ENCODE results near the gene TNFRSF21. TPM values are rescaled to one million over a fixed set of nuclear protein-coding genes. Genes with fewer than 3 reads are reported as not detected.
A peak's percentile ranks its signal among the peaks of the same experiment; 100 is the strongest.

The TNFRSF21 gene
- total RNA-seq: 10 to 100 TPM; 54.8 to 92.5 (median 75.4) TPM
- long read RNA-seq, donor 1, transcript TNFRSF21-201 (6 exons, 3,595 nt): major isoform, 74 of 99 reads
- long read RNA-seq, donor 1, partial matches to known transcripts: 17 of 99 reads
- long read RNA-seq, donor 1, other reads (novel, unspliced or antisense): 8 of 99 reads
- long read RNA-seq, donor 2, transcript TNFRSF21-201 (6 exons, 3,595 nt): major isoform, 10 of 15 reads
- long read RNA-seq, donor 2, partial matches to known transcripts: 3 of 15 reads
- long read RNA-seq, donor 2, other reads (novel, unspliced or antisense): 2 of 15 reads

- Histone ChIP-seq H3K9me3 (no peaks in the 10 kb centered on the region), H3K4me3 (peak within 1 kb of the TSS; percentile 39), H3K4me1 (ENCODE audit: low read depth) (peaks cover 12% of the 10 kb centered on the region), H3K36me3 (ENCODE audit: low read depth) (no peaks in the 10 kb centered on the region)
- TF ChIP-seq, protein P1, sequence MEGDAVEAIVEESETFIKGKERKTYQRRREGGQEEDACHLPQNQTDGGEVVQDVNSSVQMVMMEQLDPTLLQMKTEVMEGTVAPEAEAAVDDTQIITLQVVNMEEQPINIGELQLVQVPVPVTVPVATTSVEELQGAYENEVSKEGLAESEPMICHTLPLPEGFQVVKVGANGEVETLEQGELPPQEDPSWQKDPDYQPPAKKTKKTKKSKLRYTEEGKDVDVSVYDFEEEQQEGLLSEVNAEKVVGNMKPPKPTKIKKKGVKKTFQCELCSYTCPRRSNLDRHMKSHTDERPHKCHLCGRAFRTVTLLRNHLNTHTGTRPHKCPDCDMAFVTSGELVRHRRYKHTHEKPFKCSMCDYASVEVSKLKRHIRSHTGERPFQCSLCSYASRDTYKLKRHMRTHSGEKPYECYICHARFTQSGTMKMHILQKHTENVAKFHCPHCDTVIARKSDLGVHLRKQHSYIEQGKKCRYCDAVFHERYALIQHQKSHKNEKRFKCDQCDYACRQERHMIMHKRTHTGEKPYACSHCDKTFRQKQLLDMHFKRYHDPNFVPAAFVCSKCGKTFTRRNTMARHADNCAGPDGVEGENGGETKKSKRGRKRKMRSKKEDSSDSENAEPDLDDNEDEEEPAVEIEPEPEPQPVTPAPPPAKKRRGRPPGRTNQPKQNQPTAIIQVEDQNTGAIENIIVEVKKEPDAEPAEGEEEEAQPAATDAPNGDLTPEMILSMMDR (IDR thresholded peaks at IDR 0.05): peak; percentile 81
- intact Hi-C loops (cut with DNase I, micrococcal nuclease): loop anchor here (5.0 to 10.0 kb wide), 2 partner anchors 212 to 215 kb away; no protein-coding TSS in a partner anchor
- DNase-seq (peak; percentile 94 to 96 (median 95)), ATAC-seq (peak; percentile 97)
Measured at GRCh38 chr6:47309291-47310130, at the start of gene TNFRSF21. TNFRSF21 (minus strand) TSS chr6:47309905; CDS start chr6:47309511, 394 bp downstream.

- intact Hi-C loops (cut with DNase I, micrococcal nuclease): no loop called here
- TF ChIP-seq, protein P1 (IDR thresholded peaks at IDR 0.05): no peak
- Histone ChIP-seq H3K36me3 (ENCODE audit: low read depth) (no peaks in the 10 kb centered on the region), H3K9me3 (no peaks in the 10 kb centered on the region), H3K4me3 (no peak overlapping the region), H3K4me1 (ENCODE audit: low read depth) (no peaks in the 10 kb centered on the region)
- no peak for DNase-seq
- peak; percentile 15 for ATAC-seq
Measured at GRCh38 chr6:47358440-47359225, 48.9 kb upstream of the TNFRSF21 start.

- Histone ChIP-seq H3K9me3 (no peaks in the 10 kb centered on the region), H3K4me1 (ENCODE audit: low read depth) (no peaks in the 10 kb centered on the region), H3K36me3 (ENCODE audit: low read depth) (no peaks in the 10 kb centered on the region), H3K4me3 (no peak overlapping the region)
- TF ChIP-seq, protein P1 (IDR thresholded peaks at IDR 0.05): no peak
- DNase-seq (no peak), ATAC-seq (no peak)
- intact Hi-C loops (cut with DNase I, micrococcal nuclease): no loop called here
Measured at GRCh38 chr6:47357827-47358226, 48.1 kb upstream of the TNFRSF21 start.

DNA sequence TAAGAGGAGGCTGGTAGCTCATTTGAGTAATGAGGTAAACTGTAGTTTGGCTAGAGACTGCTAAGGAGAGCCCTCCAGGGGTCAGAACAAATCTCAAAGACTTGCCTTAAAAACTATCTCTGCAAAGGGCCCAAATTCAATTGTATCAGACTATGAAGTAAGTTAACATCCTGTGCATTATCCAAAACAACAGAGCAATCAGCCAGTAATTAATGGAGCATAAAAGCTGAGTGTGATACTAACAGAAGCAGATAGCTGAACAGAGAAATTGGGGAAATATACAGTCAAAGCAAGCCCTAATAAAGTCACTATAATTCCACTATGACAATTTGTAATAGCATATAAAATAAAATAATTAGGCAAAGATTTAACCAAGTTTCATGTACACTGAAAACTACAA is 45.8 kb upstream of the TNFRSF21 start:
- intact Hi-C loops (cut with DNase I, micrococcal nuclease): no loop called here
- ATAC-seq (no peak), DNase-seq (no peak)
- H3K9me3 ChIP-seq: no peaks in the 10 kb centered on the region
- no peaks in the 10 kb centered on the region for H3K4me1 ChIP-seq (ENCODE audit: low read depth)
- TF ChIP-seq, protein P1 (IDR thresholded peaks at IDR 0.05): no peak
- H3K4me3 ChIP-seq: no peak overlapping the region
- H3K36me3 ChIP-seq (ENCODE audit: low read depth): no peaks in the 10 kb centered on the region

DNA sequence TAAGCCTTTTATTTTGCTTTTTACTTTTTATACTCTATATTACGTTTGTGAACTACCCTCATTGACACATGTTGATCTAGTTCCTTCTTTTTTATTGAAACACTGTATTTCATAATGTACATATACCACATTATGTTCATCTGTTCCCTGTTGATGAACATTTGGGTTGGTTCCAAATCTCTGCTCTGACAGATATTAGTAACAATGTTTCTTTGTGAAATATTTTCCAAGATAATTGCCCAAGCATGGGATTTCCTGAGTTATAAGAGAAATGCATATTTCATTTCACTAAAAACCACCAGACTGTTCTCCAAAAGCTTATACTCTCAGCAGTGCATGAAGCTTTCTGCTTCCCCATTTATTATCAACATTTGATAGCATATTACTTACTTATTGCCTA is 44.2 kb upstream of the TNFRSF21 start:
- Histone ChIP-seq H3K36me3 (ENCODE audit: low read depth) (no peaks in the 10 kb centered on the region), H3K4me3 (no peak overlapping the region), H3K9me3 (no peaks in the 10 kb centered on the region), H3K4me1 (ENCODE audit: low read depth) (no peaks in the 10 kb centered on the region)
- DNase-seq (no peak), ATAC-seq (no peak)
- intact Hi-C loops (cut with DNase I, micrococcal nuclease): no loop called here
- TF ChIP-seq, protein P1 (IDR thresholded peaks at IDR 0.05): no peak

Data from mucosa of descending colon (tissue), 3 donors.